Endothelial cell of umbilical vein (primary cell): ENCODE measurements around the gene DMXL1. TPM values are rescaled to one million over a fixed set of nuclear protein-coding genes. Genes with fewer than 3 reads are reported as not detected.

Source experiments
- BruUV-seq: library from RNA; stranded (reverse); fragments of 400-500 nt; replicated peaks from 2 replicates; lab custom pipeline; 2021; lab: Mats Ljungman, UMichigan
- CTCF ChIA-PET: fragments of 300-600, 350-600 bp; sonication (Branson Sonifier 250); formaldehyde crosslinking; loops from one replicate; lab custom pipeline; 2021; ENCODE audit warnings: antibody characterized with exemption, inconsistent platforms; lab: Charles Lee
- POLR2A ChIA-PET: fragments of 300-600, 350-600 bp; sonication (Branson Sonifier 250); formaldehyde crosslinking; loops from one replicate; lab custom pipeline; 2021; ENCODE audit warnings: antibody characterized with exemption, inconsistent platforms; lab: Charles Lee
- DNase-seq: peaks from one replicate; pipeline ENCODE4 v3.0.0-alpha.2; 2011; ENCODE audit warnings: low read depth, low spot score
- FAIRE-seq: peaks from 2 replicates; lab custom pipeline; 2011; peaks lifted over from hg19 to GRCh38; lab: Jason Lieb, UNC
- H2AFZ ChIP-seq: 2 replicates; pipeline ENCODE4 v1.6.0; 2012; ENCODE audit warnings: low read depth, low read length, control low read depth, inconsistent platforms
- H3K27ac ChIP-seq: 2 replicates; pipeline ENCODE4 v1.5.1; 2011; ENCODE audit warnings: low read depth, mild to moderate bottlenecking, control low read depth, low read length, moderate library complexity; ENCODE audit not compliant: insufficient read depth
- H3K27me3 ChIP-seq, 2 experiments: 2 replicates each; pipeline versions ENCODE4 v1.6.0 to v1.6.1; 2011; ENCODE audit warnings: low read length in 2 of 2, mixed read lengths in 1 of 2; ENCODE audit not compliant: control insufficient read depth in 2 of 2, insufficient read depth in 2 of 2
- H3K36me3 ChIP-seq, 2 experiments: 2 replicates in 1 of 2; 3 replicates in 1 of 2; pipeline ENCODE4 v1.5.1; 2011; ENCODE audit warnings: low read length in 2 of 2, mild to moderate bottlenecking in 1 of 2, moderate library complexity in 1 of 2; ENCODE audit not compliant: control insufficient read depth in 2 of 2, insufficient read depth in 2 of 2; ENCODE audit errors: extremely low read depth in 1 of 2
- H3K4me1 ChIP-seq: 3 replicates; pipeline ENCODE4 v1.5.1; 2011; ENCODE audit warnings: mild to moderate bottlenecking, low read length; ENCODE audit not compliant: control insufficient read depth, insufficient read depth; ENCODE audit errors: extremely low read depth
- H3K4me2 ChIP-seq: 2 replicates; pipeline ENCODE4 v1.6.1; 2011; ENCODE audit warnings: low read length, control low read depth, mixed read lengths; ENCODE audit not compliant: insufficient read depth
- H3K4me3 ChIP-seq, 3 experiments: fragments of 200-600 bp in 1 of 3; sonication (generic), shearing (Covaris generic) in 1 of 3; replicated peaks in 1 of 3; 2 replicates each; pipeline ENCODE4 v1.5.1; 2011 to 2016; ENCODE audit warnings: control low read depth in 3 of 3, low read length in 3 of 3, mild to moderate bottlenecking in 2 of 3, inconsistent platforms in 1 of 3, low read depth in 1 of 3, moderate library complexity in 1 of 3; ENCODE audit not compliant: insufficient read depth in 1 of 3
- H3K79me2 ChIP-seq: 2 replicates; pipeline ENCODE4 v1.6.0; 2012; ENCODE audit warnings: low read length, inconsistent platforms; ENCODE audit not compliant: control insufficient read depth, insufficient read depth
- H3K9ac ChIP-seq: replicated peaks from 2 replicates; pipeline ENCODE3; 2011; ENCODE audit warnings: low read length, control low read depth; ENCODE audit not compliant: insufficient read depth; ENCODE audit errors: extremely low read depth
- H3K9me1 ChIP-seq: replicated peaks from 3 replicates; pipeline ENCODE4 v1.6.0; 2011; ENCODE audit warnings: mild to moderate bottlenecking, low read length; ENCODE audit not compliant: control insufficient read depth, insufficient read depth; ENCODE audit errors: extremely low read depth
- H3K9me3 ChIP-seq: replicated peaks from 2 replicates; pipeline ENCODE4 v1.5.1; 2012; ENCODE audit warnings: low read length, inconsistent platforms; ENCODE audit not compliant: control insufficient read depth, insufficient read depth
- H4K20me1 ChIP-seq: replicated peaks from 2 replicates; pipeline ENCODE3; 2011; ENCODE audit warnings: mild to moderate bottlenecking, low read length; ENCODE audit not compliant: control insufficient read depth, insufficient read depth; ENCODE audit errors: extremely low read depth
- CTCF ChIP-seq, 2 donors: IDR thresholded peaks; 1 replicate in 1 of 2; 2 replicates in 1 of 2; pipeline ENCODE4 v1.5.1; 2011; ENCODE audit warnings: low read length in 2 of 2, mild to moderate bottlenecking in 2 of 2, moderate library complexity in 2 of 2, control low read depth in 1 of 2, inconsistent platforms in 1 of 2, low read depth in 1 of 2; ENCODE audit not compliant: insufficient read depth in 1 of 2; ENCODE audit errors: extremely low read depth in 1 of 2
- EZH2 ChIP-seq: IDR thresholded peaks from 2 replicates; pipeline ENCODE4 v1.6.1; 2012; ENCODE audit warnings: borderline replicate concordance, low read depth, mild to moderate bottlenecking, moderate library complexity, low read length, inconsistent platforms; ENCODE audit not compliant: severe bottlenecking
- FOS ChIP-seq: IDR thresholded peaks from 2 replicates; pipeline ENCODE4 v1.6.1; 2011; ENCODE audit warnings: mild to moderate bottlenecking, low read length, moderate library complexity, borderline replicate concordance; ENCODE audit not compliant: insufficient read depth
- GATA2 ChIP-seq: IDR thresholded peaks from 2 replicates; pipeline ENCODE4 v1.7.0; 2011; ENCODE audit warnings: low read depth, mild to moderate bottlenecking, moderate library complexity, mixed read lengths, low read length; ENCODE audit not compliant: insufficient read length, insufficient read depth
- JUN ChIP-seq: IDR thresholded peaks from 2 replicates; pipeline ENCODE4 v1.6.1; 2011; ENCODE audit warnings: borderline replicate concordance, low read depth; ENCODE audit not compliant: insufficient read length, insufficient read depth
- MAX ChIP-seq: IDR thresholded peaks from 2 replicates; pipeline ENCODE4 v1.6.1; 2011; ENCODE audit not compliant: insufficient read depth, insufficient read length
- MYC ChIP-seq: IDR thresholded peaks from one replicate; pipeline ENCODE4 v1.6.1; 2011; ENCODE audit warnings: mild to moderate bottlenecking, low read depth, low read length
- POLR2A ChIP-seq: IDR thresholded peaks from 2 replicates; pipeline ENCODE4 v1.6.1; 2012; ENCODE audit warnings: low read depth, mild to moderate bottlenecking, control low read depth, low read length
- POLR2AphosphoS5 ChIP-seq: IDR thresholded peaks from 2 replicates; pipeline ENCODE4 v1.6.1; 2012; ENCODE audit warnings: low read depth, mild to moderate bottlenecking, control low read depth, low read length, moderate library complexity; ENCODE audit not compliant: insufficient read depth
- dilution Hi-C: fragments of 300-500 bp; cut with MboI; formaldehyde crosslinking; loops from one replicate; pipeline ENCODE4 v1.15.0; 2019; ENCODE audit warnings: low sequenced_read_pairs; ENCODE audit not compliant: extremely low pct_ligation_motif_present
- intact Hi-C: fragments of 100-400 bp; cut with micrococcal nuclease; formaldehyde crosslinking; loops from one replicate; pipeline ENCODE4 v1.10.0; 2022
- polyA plus RNA-seq, 4 experiments: library from polyadenylated mRNA; depleted of rRNA in 3 of 4; stranded (reverse) in 3 of 4; unstranded in 1 of 4; fragments of >200 nt; gene quantifications; 2 replicates each; pipeline versions ENCODE4 v1.2.1 to v1.2.3, GENCODE V29; 2011 to 2012; ENCODE audit warnings: missing spikeins in 1 of 4
- total RNA-seq: library from RNA; stranded (reverse); gene quantifications from 2 replicates; pipeline ENCODE4 v1.2.3, GENCODE V29; 2021

The DMXL1 gene
- total and polyA plus RNA-seq, 2 donors (not counting 3 experiments of a cell fraction or from before 2014, with no cell fraction given), result 5.4 to 24.7 TPM

- BruUV-seq, result no TSS peak
- FAIRE-seq, result no peak
- Histone ChIP-seq H3K79me2 (no peaks in the 10 kb centered on the region), H3K9me3 (no peaks in the 10 kb centered on the region), H4K20me1 (no peaks in the 10 kb centered on the region), H3K4me3 (no peak overlapping the region), H3K4me1 (no peaks in the 10 kb centered on the region), H3K36me3 (no peaks in the 10 kb centered on the region), H3K9me1 (no peaks in the 10 kb centered on the region), H3K4me2 (no peak overlapping the region), H3K27me3 (no peaks in the 10 kb centered on the region), H3K9ac (no peak overlapping the region), H3K27ac (no peak overlapping the region), H2AFZ (no peak overlapping the region)
- POLR2A ChIA-PET, result no interaction called here
- intact Hi-C loops, result no loop called here
- no peak for DNase-seq
- TF ChIP-seq FOS (no peak), GATA2 (no peak), JUN (no peak), EZH2 (no peak), POLR2A (no peak), MAX (no peak), POLR2AphosphoS5 (no peak), MYC (no peak), CTCF (IDR thresholded peaks at IDR 0.05; ENCODE audit: extremely low read depth in 1 of 2, insufficient read depth in 1 of 2, low read depth in 1 of 2, low read length in 2 of 2) (no peak)
- dilution Hi-C loops, result no loop called here
- CTCF ChIA-PET, result no interaction called here
These were observed 136.2 kb downstream of the DMXL1 start for GRCh38 chr5:119207105-119207504.
